HepG2 (cell line): Measurements from ENCODE around the gene CRIM1. TPM values are rescaled to one million over a fixed set of nuclear protein-coding genes. Genes with fewer than 3 reads are reported as not detected.
A peak's percentile ranks its signal among the peaks of the same experiment; 100 is the strongest.

Source experiments
- CHCHD3 ChIP-seq: sonication (generic); formaldehyde crosslinking; IDR thresholded peaks from 2 replicates; pipeline ENCODE4 v1.8.0; 2022; ENCODE audit warnings: mild to moderate bottlenecking, missing genetic modification reagents, moderate library complexity
- ERF ChIP-seq: IDR thresholded peaks from 2 replicates; pipeline ENCODE4 v1.6.1; 2018; ENCODE audit warnings: missing biosample characterization, missing genetic modification reagents
- FOSL1 ChIP-seq: sonication (generic); formaldehyde crosslinking; IDR thresholded peaks from 2 replicates; pipeline ENCODE4 v1.9.0; 2021; ENCODE audit warnings: missing genetic modification reagents, borderline replicate concordance
- FOXK1 ChIP-seq: sonication (generic); formaldehyde crosslinking; IDR thresholded peaks from 2 replicates; pipeline ENCODE4 v1.4.0; 2020; ENCODE audit warnings: low read depth, missing genetic modification reagents, borderline replicate concordance
- HNF4A ChIP-seq: sonication (generic); formaldehyde crosslinking; IDR thresholded peaks from 2 replicates; pipeline ENCODE4 v1.4.0; 2020; ENCODE audit warnings: missing genetic modification reagents
- KDM1A ChIP-seq: IDR thresholded peaks from 2 replicates; pipeline ENCODE4 v1.6.1; 2016; ENCODE audit warnings: missing compliant biosample characterization
- MED1 ChIP-seq: sonication (generic); formaldehyde crosslinking; IDR thresholded peaks from 2 replicates; pipeline ENCODE4 v1.4.0; 2020; ENCODE audit warnings: missing genetic modification reagents
- MED8 ChIP-seq: sonication (generic); formaldehyde crosslinking; IDR thresholded peaks from 2 replicates; pipeline ENCODE4 v1.8.1; 2023; ENCODE audit warnings: mild to moderate bottlenecking, missing genetic modification reagents; ENCODE audit not compliant: insufficient replicate concordance
- MIER2 ChIP-seq: IDR thresholded peaks from 2 replicates; pipeline ENCODE4 v1.6.1; 2016; ENCODE audit warnings: missing biosample characterization, missing genetic modification reagents
- MIER3 ChIP-seq: IDR thresholded peaks from 2 replicates; pipeline ENCODE4 v1.6.1; 2016; ENCODE audit warnings: missing compliant biosample characterization, borderline replicate concordance
- NFKBIZ ChIP-seq: IDR thresholded peaks from 2 replicates; pipeline ENCODE4 v1.6.1; 2018; ENCODE audit warnings: missing genetic modification reagents, missing compliant biosample characterization
- NR2F2 ChIP-seq: IDR thresholded peaks from 2 replicates; pipeline ENCODE4 v1.6.1; 2012; ENCODE audit warnings: low read depth, inconsistent platforms, borderline replicate concordance
- PLRG1 ChIP-seq: fragments of 450-650 bp; conservative IDR thresholded peaks from 2 replicates; pipeline ENCODE4 v1.6.1; 2016
- THAP11 ChIP-seq: IDR thresholded peaks from 2 replicates; pipeline ENCODE4 v1.6.1; 2016; ENCODE audit warnings: missing biosample characterization, missing genetic modification reagents
- ZBTB33 ChIP-seq: sonication (generic); formaldehyde crosslinking; IDR thresholded peaks from 2 replicates; pipeline ENCODE4 v1.4.0; 2020; ENCODE audit warnings: missing genetic modification reagents
- ZBTB34 ChIP-seq: sonication (generic); formaldehyde crosslinking; IDR thresholded peaks from 2 replicates; pipeline ENCODE4 v1.8.0; 2022; ENCODE audit warnings: mild to moderate bottlenecking, missing genetic modification reagents
- ZBTB38 ChIP-seq: sonication (generic); formaldehyde crosslinking; IDR thresholded peaks from 2 replicates; pipeline ENCODE4 v1.5.1; 2020; ENCODE audit warnings: mild to moderate bottlenecking, missing genetic modification reagents
- ZBTB7A ChIP-seq: sonication (generic); formaldehyde crosslinking; IDR thresholded peaks from 2 replicates; pipeline ENCODE4 v1.8.0; 2022; ENCODE audit warnings: mild to moderate bottlenecking, missing genetic modification reagents
- ZNF12 ChIP-seq: sonication (generic); formaldehyde crosslinking; IDR thresholded peaks from 2 replicates; pipeline ENCODE4 v1.5.0; 2020; ENCODE audit warnings: missing genetic modification reagents
- ZNF468 ChIP-seq: sonication (generic); formaldehyde crosslinking; IDR thresholded peaks from 2 replicates; pipeline ENCODE4 v1.8.0; 2022; ENCODE audit warnings: mild to moderate bottlenecking, moderate library complexity, missing genetic modification reagents
- ZNF644 ChIP-seq: IDR thresholded peaks from 2 replicates; pipeline ENCODE4 v1.6.1; 2016; ENCODE audit warnings: low read depth
- ZNF746 ChIP-seq: sonication (generic); formaldehyde crosslinking; IDR thresholded peaks from 2 replicates; pipeline ENCODE4 v1.8.0; 2022; ENCODE audit warnings: mild to moderate bottlenecking, missing genetic modification reagents
- polyA plus RNA-seq, 8 experiments: library from polyadenylated mRNA; depleted of rRNA in 3 of 8; stranded (reverse) in 7 of 8; unstranded in 1 of 8; fragments of >200 nt; fragmentation: Illumina TruSeq in 4 of 8; extraction: Trizol in 4 of 8; gene quantifications; 2 replicates each; pipeline versions ENCODE4 v1.2.1 to v1.2.3, GENCODE V29; 2011 to 2016; ENCODE audit warnings: low read depth in 4 of 8, missing spikeins in 1 of 8, mixed read lengths in 1 of 8; ENCODE audit not compliant: insufficient read depth in 1 of 8
- total RNA-seq, 5 experiments: library from RNA; depleted of rRNA; stranded (reverse); fragments of >200 nt; fragmentation: Illumina TruSeq; extraction: Trizol; gene quantifications; 2 replicates each; pipeline ENCODE4 v1.2.3, GENCODE V29; 2016; ENCODE audit warnings: low read depth in 1 of 5
- TF ChIP-seq, protein P1 (sequence below), 2 experiments: sonication (generic) in 1 of 2; formaldehyde crosslinking in 1 of 2; IDR thresholded peaks; 2 replicates each; pipeline versions ENCODE4 v1.6.1 to v1.9.0; 2014 to 2022; ENCODE audit warnings: antibody characterized with exemption in 1 of 2, borderline replicate concordance in 1 of 2, inconsistent platforms in 1 of 2, low read depth in 1 of 2, missing genetic modification reagents in 1 of 2

The CRIM1 gene
- total and polyA plus RNA-seq, 2 of the 13 experiments (the other 11 are each of a cell fraction or from before 2014, with no cell fraction given) = 39.1 to 69.9 TPM

GRCh38 chr2:36502081-36502480 lies 146.5 kb downstream of the CRIM1 start (continued):
- TF ChIP-seq, protein P1, sequence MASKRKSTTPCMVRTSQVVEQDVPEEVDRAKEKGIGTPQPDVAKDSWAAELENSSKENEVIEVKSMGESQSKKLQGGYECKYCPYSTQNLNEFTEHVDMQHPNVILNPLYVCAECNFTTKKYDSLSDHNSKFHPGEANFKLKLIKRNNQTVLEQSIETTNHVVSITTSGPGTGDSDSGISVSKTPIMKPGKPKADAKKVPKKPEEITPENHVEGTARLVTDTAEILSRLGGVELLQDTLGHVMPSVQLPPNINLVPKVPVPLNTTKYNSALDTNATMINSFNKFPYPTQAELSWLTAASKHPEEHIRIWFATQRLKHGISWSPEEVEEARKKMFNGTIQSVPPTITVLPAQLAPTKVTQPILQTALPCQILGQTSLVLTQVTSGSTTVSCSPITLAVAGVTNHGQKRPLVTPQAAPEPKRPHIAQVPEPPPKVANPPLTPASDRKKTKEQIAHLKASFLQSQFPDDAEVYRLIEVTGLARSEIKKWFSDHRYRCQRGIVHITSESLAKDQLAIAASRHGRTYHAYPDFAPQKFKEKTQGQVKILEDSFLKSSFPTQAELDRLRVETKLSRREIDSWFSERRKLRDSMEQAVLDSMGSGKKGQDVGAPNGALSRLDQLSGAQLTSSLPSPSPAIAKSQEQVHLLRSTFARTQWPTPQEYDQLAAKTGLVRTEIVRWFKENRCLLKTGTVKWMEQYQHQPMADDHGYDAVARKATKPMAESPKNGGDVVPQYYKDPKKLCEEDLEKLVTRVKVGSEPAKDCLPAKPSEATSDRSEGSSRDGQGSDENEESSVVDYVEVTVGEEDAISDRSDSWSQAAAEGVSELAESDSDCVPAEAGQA (IDR thresholded peaks at IDR 0.05; ENCODE audit: low read depth) = 0 out of 2 replicates have a peak, but pooled peaks have one; percentile 39
- TF ChIP-seq, protein P1 (CRISPR knock-in tag; IDR thresholded peaks at IDR 0.05; ENCODE audit: borderline replicate concordance) = no peak
- TF ChIP-seq KDM1A (CRISPR knock-in tag) (peak; percentile 86), ERF (CRISPR knock-in tag) (peak; percentile 88), FOSL1 (CRISPR knock-in tag) (peak; percentile 64; the same call in 1 of the 2 replicates), PLRG1 (no peak), THAP11 (CRISPR knock-in tag) (peak; percentile 83), MED8 (CRISPR knock-in tag) (peak; percentile 96), CHCHD3 (CRISPR knock-in tag) (no peak), FOXK1 (CRISPR knock-in tag) (peak; percentile 91; the same call in 1 of the 2 replicates), MIER3 (CRISPR knock-in tag) (peak; percentile 90; the same call in 1 of the 2 replicates), MED1 (CRISPR knock-in tag) (peak; percentile 94), ZNF644 (peak; percentile 86), NR2F2 (peak; percentile 95), HNF4A (CRISPR knock-in tag) (peak; percentile 91), ZNF746 (peak; percentile 41; the same call in 1 of the 2 replicates), MIER2 (CRISPR knock-in tag) (peak; percentile 87), ZBTB7A (CRISPR knock-in tag) (peak; percentile 31; the same call in 1 of the 2 replicates), ZNF468 (CRISPR knock-in tag) (no peak), ZBTB33 (CRISPR knock-in tag) (peak; percentile 78), ZBTB38 (no peak), ZBTB34 (CRISPR knock-in tag) (peak; percentile 95), ZNF12 (peak; percentile 53), NFKBIZ (peak; percentile 93; the same call in 1 of the 2 replicates)
